Measurements from ENCODE around the gene CNKSR1.
"Not testable (repeated sequence)": the region's sequence is repeated elsewhere in the genome, so short reads cannot be mapped to it uniquely, and the experiment has no call there.

The CNKSR1 gene

DNA sequence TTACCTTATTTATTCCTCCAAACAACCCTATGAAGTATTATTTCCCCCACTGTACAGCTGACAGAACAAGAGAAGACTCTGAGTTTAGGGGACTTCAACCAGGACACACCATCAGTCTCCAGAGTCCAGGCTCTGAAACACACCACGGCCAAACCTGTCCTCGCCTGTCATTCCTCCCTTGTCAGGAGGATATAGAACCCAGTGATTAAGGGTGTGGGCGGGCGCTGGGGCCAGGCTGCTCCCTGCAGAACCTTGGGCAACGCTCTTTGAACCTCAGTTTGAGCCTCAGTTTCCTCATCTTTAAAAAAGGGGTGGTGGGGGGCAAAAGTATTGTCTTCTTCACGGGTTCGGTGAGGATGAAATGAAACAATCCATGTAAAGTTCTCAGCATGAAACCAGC lies 47.3 kb downstream of the CNKSR1 start:
- in situ Hi-C loops (cut with MboI; ENCODE audit: low sequenced_read_pairs): no loop called here

DNA sequence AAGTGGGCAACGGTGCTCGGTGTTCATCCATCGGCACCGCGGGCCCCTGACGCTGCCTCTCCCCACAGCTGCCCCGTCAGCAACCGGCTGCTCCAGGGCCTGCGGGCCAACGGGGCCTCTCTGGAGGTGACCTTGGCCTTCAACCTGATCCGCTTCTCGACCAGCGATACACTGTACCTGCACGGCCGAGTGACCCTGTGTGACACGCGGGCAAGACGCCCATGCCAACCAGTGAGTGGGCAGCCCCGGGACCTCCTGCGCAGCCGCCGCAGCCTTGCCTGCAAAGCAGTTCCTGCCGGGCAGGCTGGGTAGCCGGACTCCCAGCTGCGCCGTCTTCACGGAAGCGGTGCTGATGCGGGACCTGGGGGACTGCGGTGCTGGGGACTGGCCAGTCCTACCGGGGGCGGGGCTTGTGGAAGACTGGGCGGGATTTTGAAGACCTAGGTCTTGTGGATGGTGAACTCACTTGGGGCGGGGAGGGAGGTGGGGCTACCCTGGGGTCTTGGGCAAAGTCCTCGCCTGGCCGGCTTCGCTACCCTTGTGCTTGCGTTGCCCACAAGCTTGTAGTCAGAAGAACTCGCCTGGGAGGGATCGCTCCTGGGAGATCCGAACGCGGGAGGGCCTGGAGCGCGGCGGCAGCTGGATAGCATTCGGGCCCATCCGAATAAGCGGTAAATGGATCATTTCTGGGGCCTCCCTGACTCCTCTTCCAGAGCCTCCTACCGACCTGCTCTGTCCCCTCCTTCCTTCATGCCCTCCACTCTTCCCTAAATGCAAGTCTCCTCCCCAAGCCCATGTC lies 47.9 kb downstream of the CNKSR1 start:
- in situ Hi-C loops (cut with MboI; ENCODE audit: low sequenced_read_pairs): no loop called here

DNA sequence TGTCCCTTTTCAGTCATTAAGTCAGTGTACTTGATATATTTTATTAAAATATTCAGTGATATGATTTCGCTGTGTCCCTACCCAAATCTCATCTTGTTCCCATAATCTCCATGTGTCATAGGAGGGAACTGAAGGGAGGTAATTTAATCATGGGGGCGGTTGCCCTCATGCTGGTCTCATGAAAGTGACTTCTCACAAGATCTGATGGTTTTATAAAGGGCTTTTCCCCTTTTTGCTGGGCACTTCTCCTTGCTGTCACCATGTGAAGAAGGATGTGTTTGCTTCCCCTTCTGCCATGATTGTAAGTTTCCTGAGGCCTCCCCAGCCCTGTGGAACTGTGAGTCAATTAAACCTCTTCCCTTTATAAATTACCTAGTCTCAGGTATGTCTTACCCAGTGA lies 53.4 kb downstream of the CNKSR1 start:
- in situ Hi-C loops (cut with MboI; ENCODE audit: low sequenced_read_pairs): not testable (repeated sequence)

DNA sequence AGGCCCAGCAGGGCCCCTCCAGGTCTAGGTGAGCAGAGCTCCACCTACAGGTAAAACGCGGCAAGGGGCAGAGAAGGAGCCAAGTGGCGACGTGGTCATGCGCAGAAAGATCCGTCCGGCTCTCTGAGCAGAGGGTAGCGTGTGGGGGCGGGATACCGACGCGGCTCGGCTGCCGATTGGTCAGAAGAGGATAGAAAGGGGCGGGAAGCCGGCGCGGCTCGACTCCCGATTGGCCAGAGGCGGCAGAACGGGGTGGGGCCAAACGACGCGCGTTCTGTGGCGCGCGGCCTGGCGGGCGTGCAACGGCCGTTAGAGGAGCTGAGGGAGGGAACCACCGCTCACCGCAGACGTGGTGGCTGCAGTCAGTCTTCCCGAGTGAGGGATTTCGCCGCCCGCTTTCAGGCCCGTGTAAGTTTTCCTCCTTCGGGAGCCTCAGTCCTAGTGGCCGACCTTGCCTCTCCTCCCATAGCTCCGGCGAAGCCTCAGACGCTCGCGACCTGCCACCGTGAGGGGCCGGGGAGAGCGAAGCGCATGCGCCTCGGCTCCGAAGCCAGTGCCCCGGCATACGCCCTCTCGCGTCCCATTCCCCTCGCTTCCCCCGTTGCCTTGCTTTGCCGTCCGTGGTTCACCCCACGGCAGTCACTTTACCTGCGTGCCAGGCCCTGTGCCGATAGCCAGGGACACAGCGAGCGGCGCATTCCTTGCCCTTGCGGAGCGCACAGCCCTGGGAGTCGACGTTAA lies 56.8 kb downstream of the CNKSR1 start, which contains the start of gene CEP85:
CEP85 (plus strand) TSS at position 298 of the 741 bp plus-strand sequence. CDS start 5,584 bp downstream, outside the sequence.
- in situ Hi-C loops (cut with MboI; ENCODE audit: low sequenced_read_pairs): no loop called here

DNA sequence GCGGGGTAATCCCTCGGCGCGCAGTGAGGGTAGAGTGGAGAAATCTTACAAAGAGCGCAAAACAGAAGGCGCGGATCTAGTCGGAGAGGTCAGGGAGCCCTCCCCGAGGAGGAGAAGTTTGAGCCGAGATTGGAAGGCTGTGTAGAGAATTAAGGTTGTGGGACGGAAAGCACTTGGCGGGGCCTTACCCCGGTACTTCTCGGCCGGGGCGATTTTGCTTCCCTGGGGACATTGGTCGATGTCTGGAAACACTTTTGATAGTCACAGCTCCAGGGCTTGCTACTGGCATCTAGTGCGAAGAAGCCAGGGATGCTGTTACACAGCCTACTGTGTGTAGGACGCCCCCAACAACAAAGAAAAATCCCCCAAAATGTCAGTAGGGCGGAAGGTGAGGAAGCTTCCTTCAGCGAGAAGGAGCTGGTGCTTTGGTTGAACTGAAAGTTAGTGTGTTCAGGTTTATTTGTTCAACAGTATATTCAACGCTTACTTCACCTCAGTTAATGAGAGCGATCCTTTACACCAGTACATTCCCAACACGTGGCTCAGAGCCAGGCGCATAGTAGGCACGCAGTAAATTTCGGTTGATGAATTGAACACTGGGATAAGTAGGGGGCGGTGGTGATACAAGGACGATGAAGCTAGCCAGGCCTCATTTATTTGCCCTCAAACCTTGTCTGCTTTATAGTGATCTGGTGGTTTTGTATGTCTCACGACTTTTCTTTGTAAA lies 57.5 kb downstream of the CNKSR1 start:
- in situ Hi-C loops (cut with MboI; ENCODE audit: low sequenced_read_pairs): no loop called here

DNA sequence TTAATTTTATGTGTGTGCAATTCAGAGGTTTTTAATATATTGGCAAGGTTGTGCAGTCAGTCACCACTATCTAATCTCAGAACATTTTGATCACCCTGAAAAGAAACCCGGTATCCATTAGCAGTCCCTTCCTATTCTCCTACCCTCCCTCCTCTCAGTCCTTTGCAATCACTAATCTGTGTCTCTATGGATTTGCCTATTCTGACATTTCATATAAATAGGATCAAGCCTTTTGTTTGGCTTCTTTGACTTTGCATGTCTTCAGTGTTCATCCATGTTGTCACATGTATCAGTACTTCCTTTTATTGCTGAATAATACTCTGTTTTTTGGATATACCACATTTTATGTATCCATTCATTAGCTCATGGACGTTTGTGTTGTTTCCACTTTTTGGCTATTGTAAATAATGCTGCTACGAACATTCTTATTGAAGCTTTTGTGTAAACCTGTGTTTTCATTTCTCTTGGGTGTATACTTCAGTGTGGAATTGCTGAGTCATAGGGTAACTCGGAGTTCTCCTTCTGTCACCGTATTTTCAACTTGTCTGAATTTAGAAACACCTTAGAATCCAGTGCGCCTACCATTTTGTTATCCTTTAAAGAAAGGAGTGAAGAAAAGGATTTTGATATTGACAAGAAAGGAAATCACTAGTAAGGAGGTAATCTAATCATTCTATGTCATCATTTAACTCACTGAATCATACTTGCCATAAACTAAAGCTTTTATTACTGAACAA lies 60.1 kb downstream of the CNKSR1 start:
- in situ Hi-C loops (cut with MboI; ENCODE audit: low sequenced_read_pairs): no loop called here
